Measurements from ENCODE around the gene SAMD4A.

- TF ChIP-seq YY1 (IDR thresholded peaks at IDR 0.05; ENCODE audit: insufficient read depth, insufficient read length) (no peak), ZNF274 (IDR thresholded peaks at IDR 0.05; ENCODE audit: low read depth, low read length) (no peak)
Observed at GRCh38 chr14:54713379-54713778, 146.5 kb downstream of the SAMD4A start.
